PC-9 (cell line): ENCODE results near the gene ADAMTSL5. TPM values are rescaled to one million over a fixed set of nuclear protein-coding genes. Genes with fewer than 3 reads are reported as not detected.

Experiments used
- BruUV-seq: library from RNA; stranded (reverse); fragments of 400-500 nt; replicated peaks from 2 replicates; lab custom pipeline; 2021; lab: Mats Ljungman, UMichigan
- CTCF ChIA-PET: fragments of 300-600 bp; sonication (Branson Sonifier 250); formaldehyde crosslinking; loops from one replicate; lab custom pipeline; 2022; ENCODE audit warnings: antibody characterized with exemption; lab: Charles Lee
- POLR2A ChIA-PET: fragments of 300-600 bp; sonication (Branson Sonifier 250); formaldehyde crosslinking; loops from one replicate; lab custom pipeline; 2022; ENCODE audit warnings: antibody characterized with exemption; ENCODE audit not compliant: unreplicated experiment; lab: Charles Lee
- DNase-seq, 2 experiments: peaks; one replicate each; pipeline versions ENCODE4 v3.0.0 to v3.0.0-alpha.2; 2015 to 2022; ENCODE audit warnings: mixed read lengths in 1 of 2
- H2AFZ ChIP-seq: fragments of 200-600 bp; sonication (generic); 2 replicates; pipeline ENCODE4 v1.8.1; 2017; ENCODE audit warnings: antibody characterized with exemption
- H3F3A ChIP-seq: fragments of 200-600 bp; sonication (generic); 2 replicates; pipeline ENCODE4 v1.8.1; 2017; ENCODE audit warnings: antibody characterized with exemption, mild to moderate bottlenecking, low read depth; ENCODE audit not compliant: insufficient read depth
- H3K27ac ChIP-seq: fragments of 200-600 bp; sonication (generic); 2 replicates; pipeline ENCODE4 v1.6.1; 2016; ENCODE audit warnings: mixed run types
- H3K27me3 ChIP-seq: fragments of 200-600 bp; sonication (generic); 2 replicates; pipeline ENCODE4 v1.6.1; 2016; ENCODE audit warnings: low read depth, mixed run types; ENCODE audit not compliant: insufficient read depth
- H3K36me3 ChIP-seq: fragments of 200-600 bp; sonication (generic); 2 replicates; pipeline ENCODE4 v1.6.1; 2016; ENCODE audit warnings: low read depth, mixed run types
- H3K4me1 ChIP-seq: fragments of 200-600 bp; sonication (generic); replicated peaks from 2 replicates; pipeline ENCODE4 v1.6.1; 2016; ENCODE audit warnings: mixed run types; ENCODE audit not compliant: insufficient read depth
- H3K4me2 ChIP-seq: fragments of 200-600 bp; sonication (generic); 2 replicates; pipeline ENCODE4 v1.6.1; 2017; ENCODE audit warnings: mixed run types
- H3K4me3 ChIP-seq: fragments of 200-600 bp; sonication (generic); 2 replicates; pipeline ENCODE4 v1.6.1; 2016; ENCODE audit warnings: mixed run types
- H3K79me2 ChIP-seq: fragments of 200-600 bp; sonication (generic); 2 replicates; pipeline ENCODE4 v1.6.1; 2017; ENCODE audit warnings: low read depth, mixed run types
- H3K9me2 ChIP-seq: fragments of 200-600 bp; sonication (generic); 2 replicates; pipeline ENCODE4 v1.8.1; 2017; ENCODE audit warnings: mild to moderate bottlenecking; ENCODE audit not compliant: insufficient read depth
- H3K9me3 ChIP-seq: fragments of 200-600 bp; sonication (generic); 2 replicates; pipeline ENCODE4 v1.8.1; 2016; ENCODE audit warnings: low read depth; ENCODE audit not compliant: insufficient read depth
- H4K20me1 ChIP-seq: fragments of 200-600 bp; sonication (generic); 2 replicates; pipeline ENCODE4 v1.8.1; 2017; ENCODE audit not compliant: insufficient read depth
- EZH2 ChIP-seq: fragments of 200-600 bp; sonication (generic); IDR thresholded peaks from 2 replicates; pipeline ENCODE4 v1.8.0; 2017; ENCODE audit warnings: antibody characterized with exemption, low read depth
- intact Hi-C: fragments of 100-400 bp; cut with micrococcal nuclease; formaldehyde crosslinking; loops from one replicate; pipeline ENCODE4 v1.10.0; 2022; ENCODE audit not compliant: unreplicated experiment
- total RNA-seq: library from RNA; stranded (reverse); gene quantifications from 2 replicates; pipeline ENCODE4 v1.2.3, GENCODE V29; 2021
- TF ChIP-seq, protein P1 (sequence below): fragments of 200-600 bp; sonication (generic); conservative IDR thresholded peaks from 2 replicates; pipeline ENCODE4 v1.6.1; 2017; ENCODE audit warnings: mixed run types, antibody characterized with exemption, mild to moderate bottlenecking, moderate library complexity

Gene ADAMTSL5
- total RNA-seq, 1 experiment from 2014 or later = 13.6 TPM

DNA sequence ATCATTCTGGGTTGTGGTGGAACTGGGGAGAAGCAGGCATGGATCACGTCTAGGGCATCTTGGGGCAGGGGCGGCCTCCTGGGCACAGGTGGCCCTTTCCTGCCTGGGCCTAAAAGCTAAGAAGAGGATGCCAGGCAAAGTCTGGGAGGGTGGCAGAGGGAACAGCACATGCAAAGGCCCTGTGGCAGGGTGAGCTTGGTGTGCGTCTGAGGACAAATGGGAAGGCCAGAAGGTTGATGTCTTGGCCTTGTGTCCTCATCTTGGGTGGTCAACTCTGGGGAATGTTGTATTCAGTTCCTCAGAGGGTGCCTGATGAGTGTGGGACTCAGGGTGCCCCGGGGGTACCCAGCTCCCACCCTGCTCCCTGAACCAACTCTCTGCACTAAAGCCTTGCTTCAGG lies 5.7 kb upstream of the ADAMTSL5 start:
- H3K36me3 ChIP-seq = no peaks in the 10 kb centered on the region
- no peaks in the 10 kb centered on the region for H3K9me2 ChIP-seq
- H3K79me2 ChIP-seq = no peaks in the 10 kb centered on the region
- no peaks in the 10 kb centered on the region for H3F3A ChIP-seq
- POLR2A ChIA-PET = no interaction called here
- BruUV-seq = no TSS peak
- H3K4me3 ChIP-seq = no peak overlapping the region
- H3K4me2 ChIP-seq = no peak overlapping the region
- CTCF ChIA-PET = interaction anchor here (0.6 kb wide), 1 partner anchor 144 kb away, joined by 6 read pairs; no protein-coding TSS in a partner anchor
- no peak for TF ChIP-seq EZH2
- TF ChIP-seq, protein P1, sequence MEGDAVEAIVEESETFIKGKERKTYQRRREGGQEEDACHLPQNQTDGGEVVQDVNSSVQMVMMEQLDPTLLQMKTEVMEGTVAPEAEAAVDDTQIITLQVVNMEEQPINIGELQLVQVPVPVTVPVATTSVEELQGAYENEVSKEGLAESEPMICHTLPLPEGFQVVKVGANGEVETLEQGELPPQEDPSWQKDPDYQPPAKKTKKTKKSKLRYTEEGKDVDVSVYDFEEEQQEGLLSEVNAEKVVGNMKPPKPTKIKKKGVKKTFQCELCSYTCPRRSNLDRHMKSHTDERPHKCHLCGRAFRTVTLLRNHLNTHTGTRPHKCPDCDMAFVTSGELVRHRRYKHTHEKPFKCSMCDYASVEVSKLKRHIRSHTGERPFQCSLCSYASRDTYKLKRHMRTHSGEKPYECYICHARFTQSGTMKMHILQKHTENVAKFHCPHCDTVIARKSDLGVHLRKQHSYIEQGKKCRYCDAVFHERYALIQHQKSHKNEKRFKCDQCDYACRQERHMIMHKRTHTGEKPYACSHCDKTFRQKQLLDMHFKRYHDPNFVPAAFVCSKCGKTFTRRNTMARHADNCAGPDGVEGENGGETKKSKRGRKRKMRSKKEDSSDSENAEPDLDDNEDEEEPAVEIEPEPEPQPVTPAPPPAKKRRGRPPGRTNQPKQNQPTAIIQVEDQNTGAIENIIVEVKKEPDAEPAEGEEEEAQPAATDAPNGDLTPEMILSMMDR = no peak
- no peak overlapping the region for H3K27ac ChIP-seq
- no peak overlapping the region for H2AFZ ChIP-seq
- H4K20me1 ChIP-seq = no peaks in the 10 kb centered on the region
- no peaks in the 10 kb centered on the region for H3K4me1 ChIP-seq
- no peaks in the 10 kb centered on the region for H3K27me3 ChIP-seq
- H3K9me3 ChIP-seq = no peaks in the 10 kb centered on the region
- intact Hi-C loops = no loop called here
- DNase-seq = no peak

- DNase-seq = no peak
- intact Hi-C loops = no loop called here
- ChIA-PET POLR2A (no interaction called here), CTCF (no interaction called here)
- Histone ChIP-seq H3K27ac (no peak overlapping the region), H2AFZ (no peak overlapping the region), H3K36me3 (no peaks in the 10 kb centered on the region), H3K9me2 (no peaks in the 10 kb centered on the region), H3F3A (no peaks in the 10 kb centered on the region), H3K9me3 (no peaks in the 10 kb centered on the region), H3K4me2 (no peak overlapping the region), H3K4me1 (no peaks in the 10 kb centered on the region; the same call in 1 of the 2 replicates), H3K79me2 (no peaks in the 10 kb centered on the region), H3K4me3 (no peak overlapping the region), H3K27me3 (no peaks in the 10 kb centered on the region), H4K20me1 (no peaks in the 10 kb centered on the region)
- no TSS peak for BruUV-seq
- TF ChIP-seq EZH2 = no peak
- TF ChIP-seq, protein P1 = no peak
These were observed 3.6 kb upstream of the ADAMTSL5 start for GRCh38 chr19:1516395-1516753.

DNA sequence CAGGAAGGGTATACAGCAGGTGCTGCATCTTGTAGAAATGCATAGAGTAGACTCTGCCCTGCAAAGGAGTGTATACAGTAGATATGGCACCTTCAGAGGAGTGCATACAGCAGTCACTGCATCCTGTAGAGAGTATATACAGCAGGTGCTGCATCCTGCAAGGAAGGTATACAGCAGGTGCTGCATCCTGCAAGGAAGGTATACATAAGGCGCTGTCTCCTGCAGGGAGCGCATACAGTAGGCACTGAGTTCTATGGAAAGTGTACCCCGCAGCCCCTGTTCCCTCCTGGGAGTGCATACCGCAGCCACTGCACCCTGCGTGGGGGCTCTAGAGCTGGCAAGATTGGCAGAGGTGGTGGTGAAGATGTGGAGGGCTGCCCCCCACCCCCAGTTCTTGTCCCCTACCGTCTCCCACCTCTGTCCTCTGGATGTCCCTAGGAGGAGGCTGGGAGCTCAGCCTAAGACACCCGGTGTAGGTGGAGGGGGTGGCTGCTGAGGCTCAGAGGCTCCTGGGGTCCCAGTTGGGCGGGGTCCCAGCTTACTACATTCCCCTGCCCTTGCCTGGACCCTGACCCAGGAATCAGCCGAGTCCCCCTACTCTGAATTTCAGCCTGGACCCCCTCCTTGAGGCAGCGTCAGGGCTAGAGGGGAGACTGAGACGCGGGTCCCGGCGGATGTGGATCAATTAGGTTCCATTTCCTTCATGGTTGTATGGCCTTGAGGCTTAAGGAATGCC lies 2.3 kb upstream of the ADAMTSL5 start:
- Histone ChIP-seq H3F3A (no peaks in the 10 kb centered on the region), H3K4me2 (no peak overlapping the region), H4K20me1 (no peaks in the 10 kb centered on the region), H3K4me1 (no peaks in the 10 kb centered on the region; the same call in 1 of the 2 replicates), H2AFZ (no peak overlapping the region), H3K36me3 (no peaks in the 10 kb centered on the region), H3K9me3 (no peaks in the 10 kb centered on the region), H3K4me3 (no peak overlapping the region), H3K79me2 (no peaks in the 10 kb centered on the region), H3K27me3 (no peaks in the 10 kb centered on the region), H3K9me2 (no peaks in the 10 kb centered on the region), H3K27ac (no peak overlapping the region)
- POLR2A ChIA-PET = no interaction called here
- intact Hi-C loops = no loop called here
- BruUV-seq = no TSS peak
- TF ChIP-seq, protein P1 = no peak
- TF ChIP-seq EZH2 = no peak
- CTCF ChIA-PET = interaction anchor here (0.6 to 0.9 kb wide), 2 partner anchors 271 to 850 kb away, joined by 3 to 6 read pairs; no protein-coding TSS in a partner anchor
- DNase-seq = no peak
